GM18526 (cell line): ENCODE data around the gene TTLL11.

Source experiments
- POLR2A ChIP-seq: IDR thresholded peaks from 3 replicates; pipeline ENCODE4 v1.6.1; 2011; ENCODE audit not compliant: insufficient read length; ENCODE audit errors: extremely low read depth

TTLL11 gene

GRCh38 chr9:121825031-121825691 is 267.9 kb downstream of the TTLL11 start:
- no peak for TF ChIP-seq POLR2A

GRCh38 chr9:121824651-121825030 is 268.5 kb downstream of the TTLL11 start:
- TF ChIP-seq POLR2A, result no peak

GRCh38 chr9:121823451-121824169 is 269.5 kb downstream of the TTLL11 start:
- TF ChIP-seq POLR2A, result no peak

- no peak for TF ChIP-seq POLR2A
Observed at GRCh38 chr9:121822093-121823085, 270.7 kb downstream of the TTLL11 start.

- no peak for TF ChIP-seq POLR2A
Observed at GRCh38 chr9:121821326-121821725, 271.8 kb downstream of the TTLL11 start.

GRCh38 chr9:121820286-121821005 is 272.7 kb downstream of the TTLL11 start:
- no peak for TF ChIP-seq POLR2A

GRCh38 chr9:121819428-121820231 is 273.5 kb downstream of the TTLL11 start:
- TF ChIP-seq POLR2A, result no peak

GRCh38 chr9:121818841-121819427 is 274.2 kb downstream of the TTLL11 start:
- TF ChIP-seq POLR2A, result no peak

GRCh38 chr9:121818016-121818661 is 275.0 kb downstream of the TTLL11 start:
- no peak for TF ChIP-seq POLR2A

- TF ChIP-seq POLR2A, result no peak
Observed at GRCh38 chr9:121817476-121817875, 275.6 kb downstream of the TTLL11 start.

GRCh38 chr9:121816845-121817450 is 276.2 kb downstream of the TTLL11 start:
- no peak for TF ChIP-seq POLR2A

GRCh38 chr9:121816449-121816817 is 276.7 kb downstream of the TTLL11 start:
- no peak for TF ChIP-seq POLR2A
